H1 (cell line): ENCODE data around the gene TMEM45A. TPM values are rescaled to one million over a fixed set of nuclear protein-coding genes. Genes with fewer than 3 reads are reported as not detected.

ENCODE experiments used
- CTCF ChIA-PET: fragments of 300-600 bp; sonication (Branson Sonifier 250); formaldehyde crosslinking; loops from one replicate; lab custom pipeline; 2021; ENCODE audit not compliant: partially characterized antibody; lab: Charles Lee
- POLR2A ChIA-PET: fragments of 300-600 bp; sonication (Branson Sonifier 250); formaldehyde crosslinking; loops from one replicate; lab custom pipeline; 2021; ENCODE audit warnings: inconsistent platforms; ENCODE audit not compliant: partially characterized antibody; lab: Charles Lee
- DNase-seq, 2 experiments: peaks; one replicate each; pipeline versions ENCODE4 v3.0.0 to v3.0.0-alpha.2; 2010 to 2022; ENCODE audit warnings: low spot score in 2 of 2, low read depth in 1 of 2, mixed read lengths in 1 of 2
- FAIRE-seq: peaks from 2 replicates; lab custom pipeline; 2011; peaks lifted over from hg19 to GRCh38; lab: Jason Lieb, UNC
- H2AFZ ChIP-seq: 2 replicates; pipeline ENCODE4 v1.8.1; 2012; ENCODE audit warnings: low read length, inconsistent platforms
- H2AK5ac ChIP-seq: 2 replicates; pipeline ENCODE4 v1.6.1; 2013; ENCODE audit warnings: low read depth, low read length
- H2BK120ac ChIP-seq: replicated peaks from 2 replicates; pipeline ENCODE3; 2013; ENCODE audit warnings: low read depth, low read length, inconsistent platforms
- H2BK12ac ChIP-seq: 2 replicates; pipeline ENCODE4 v1.6.1; 2013; ENCODE audit warnings: low read depth, low read length
- H2BK15ac ChIP-seq: 2 replicates; pipeline ENCODE4 v1.6.1; 2013; ENCODE audit warnings: low read length
- H2BK20ac ChIP-seq: 2 replicates; pipeline ENCODE4 v1.6.1; 2013; ENCODE audit warnings: low read length
- H2BK5ac ChIP-seq: 2 replicates; pipeline ENCODE4 v1.6.1; 2013; ENCODE audit warnings: low read depth, low read length
- H3K14ac ChIP-seq: 2 replicates; pipeline ENCODE4 v1.6.1; 2013; ENCODE audit warnings: inconsistent platforms; ENCODE audit not compliant: insufficient read length
- H3K18ac ChIP-seq: 2 replicates; pipeline ENCODE4 v1.6.1; 2013; ENCODE audit warnings: low read length; ENCODE audit errors: extremely low read depth
- H3K23ac ChIP-seq: 2 replicates; pipeline ENCODE4 v1.6.1; 2013; ENCODE audit warnings: inconsistent platforms; ENCODE audit not compliant: insufficient read length
- H3K23me2 ChIP-seq: 2 replicates; pipeline ENCODE4 v1.6.1; 2013; ENCODE audit warnings: low read depth, low read length
- H3K27ac ChIP-seq: 2 replicates; pipeline ENCODE4 v1.6.1; 2011; ENCODE audit warnings: low read depth, low read length, inconsistent platforms
- H3K27me3 ChIP-seq, 4 experiments: replicated peaks in 1 of 4; 1 replicate in 1 of 4; 2 replicates in 3 of 4; pipeline versions ENCODE4 v1.6.1 to v1.8.1; 2011 to 2013; ENCODE audit warnings: low read length in 3 of 4, mild to moderate bottlenecking in 3 of 4, inconsistent platforms in 2 of 4, mixed read lengths in 2 of 4, moderate library complexity in 1 of 4; ENCODE audit not compliant: control insufficient read depth in 3 of 4, insufficient read depth in 3 of 4; ENCODE audit errors: extremely low read depth in 1 of 4
- H3K36me3 ChIP-seq, 4 experiments: 2 replicates each; pipeline versions ENCODE4 v1.6.1 to v1.8.1; 2011 to 2013; ENCODE audit warnings: mild to moderate bottlenecking in 4 of 4, low read length in 3 of 4, moderate library complexity in 2 of 4, control low read depth in 1 of 4, inconsistent platforms in 1 of 4; ENCODE audit not compliant: insufficient read depth in 4 of 4, control insufficient read depth in 2 of 4
- H3K4ac ChIP-seq: replicated peaks from 2 replicates; pipeline ENCODE3; 2013; ENCODE audit warnings: low read length, low read depth, mixed read lengths, inconsistent platforms; ENCODE audit not compliant: insufficient read length
- H3K4me1 ChIP-seq, 4 experiments: replicated peaks in 1 of 4; 1 replicate in 1 of 4; 2 replicates in 3 of 4; pipeline versions ENCODE4 v1.6.1 to v1.8.1; 2011 to 2013; ENCODE audit warnings: low read length in 3 of 4, inconsistent platforms in 2 of 4, mixed read lengths in 1 of 4; ENCODE audit not compliant: insufficient read depth in 4 of 4, control insufficient read depth in 3 of 4
- H3K4me2 ChIP-seq, 2 experiments: 2 replicates each; pipeline versions ENCODE4 v1.6.1 to v1.8.1; 2011 to 2013; ENCODE audit warnings: low read depth in 2 of 2, low read length in 2 of 2, control low read depth in 1 of 2, inconsistent platforms in 1 of 2, mild to moderate bottlenecking in 1 of 2; ENCODE audit not compliant: insufficient read depth in 1 of 2
- H3K4me3 ChIP-seq, 4 experiments: fragments of 200-600, 300-600 bp in 1 of 4; sonication (generic), shearing (Covaris generic), sonication (Bioruptor Twin) in 1 of 4; 2 replicates each; pipeline versions ENCODE4 v1.5.1 to v1.8.1; 2011 to 2016; ENCODE audit warnings: low read length in 4 of 4, low read depth in 3 of 4, control low read depth in 2 of 4, inconsistent platforms in 2 of 4, mild to moderate bottlenecking in 2 of 4, mixed read lengths in 1 of 4, moderate library complexity in 1 of 4; ENCODE audit not compliant: insufficient read depth in 2 of 4; ENCODE audit errors: extremely low read depth in 1 of 4
- H3K56ac ChIP-seq: replicated peaks from 2 replicates; pipeline ENCODE3; 2013; ENCODE audit warnings: low read depth, mild to moderate bottlenecking, mixed read lengths, low read length, inconsistent platforms; ENCODE audit not compliant: insufficient read length
- H3K79me1 ChIP-seq: 2 replicates; pipeline ENCODE4 v1.6.1; 2013; ENCODE audit warnings: low read depth, low read length, control low read depth
- H3K79me2 ChIP-seq, 2 experiments: 2 replicates each; pipeline versions ENCODE4 v1.6.1 to v1.8.1; 2012 to 2013; ENCODE audit warnings: low read length in 2 of 2, mild to moderate bottlenecking in 2 of 2, inconsistent platforms in 1 of 2; ENCODE audit not compliant: insufficient read depth in 2 of 2, control insufficient read depth in 1 of 2
- H3K9ac ChIP-seq, 4 experiments: replicated peaks in 1 of 4; 1 replicate in 1 of 4; 2 replicates in 3 of 4; pipeline versions ENCODE4 v1.6.1 to v1.8.1; 2011 to 2013; ENCODE audit warnings: low read depth in 3 of 4, low read length in 3 of 4, control low read depth in 2 of 4, mild to moderate bottlenecking in 2 of 4, moderate library complexity in 2 of 4, inconsistent platforms in 1 of 4; ENCODE audit errors: extremely low read depth in 1 of 4
- H3K9me3 ChIP-seq, 2 experiments: 2 replicates each; pipeline versions ENCODE4 v1.6.1 to v1.8.1; 2012 to 2013; ENCODE audit warnings: mild to moderate bottlenecking in 2 of 2, moderate library complexity in 2 of 2, control low read depth in 1 of 2, inconsistent platforms in 1 of 2, low read depth in 1 of 2, low read length in 1 of 2, mixed read lengths in 1 of 2; ENCODE audit not compliant: insufficient read depth in 2 of 2
- H4K20me1 ChIP-seq, 2 experiments: replicated peaks in 1 of 2; 2 replicates each; pipeline versions ENCODE3 to v1.8.1; 2011 to 2013; ENCODE audit warnings: inconsistent platforms in 2 of 2, low read length in 2 of 2, mild to moderate bottlenecking in 1 of 2; ENCODE audit not compliant: insufficient read depth in 2 of 2, control insufficient read depth in 1 of 2
- H4K5ac ChIP-seq: 2 replicates; pipeline ENCODE4 v1.6.1; 2013; ENCODE audit warnings: low read length, low read depth, mixed read lengths, inconsistent platforms; ENCODE audit not compliant: insufficient read length
- H4K8ac ChIP-seq: 2 replicates; pipeline ENCODE4 v1.8.0; 2013; ENCODE audit warnings: mild to moderate bottlenecking, moderate library complexity, low read length, inconsistent platforms; ENCODE audit not compliant: insufficient read depth; ENCODE audit errors: extremely low read depth
- H4K91ac ChIP-seq: replicated peaks from 2 replicates; pipeline ENCODE3; 2013; ENCODE audit warnings: low read length, mixed read lengths, inconsistent platforms; ENCODE audit not compliant: insufficient read length
- BACH1 ChIP-seq: IDR thresholded peaks from 2 replicates; pipeline ENCODE4 v1.6.1; 2012; ENCODE audit warnings: low read length, improper control_type of control experiment
- BCL11A ChIP-seq, 2 experiments: IDR thresholded peaks; one replicate each; pipeline ENCODE4 v1.6.1; 2011; ENCODE audit warnings: low read depth in 2 of 2, low read length in 2 of 2, mild to moderate bottlenecking in 2 of 2
- CBX8 ChIP-seq: fragments of 300-800, 300-1000 bp; sonication (generic); IDR thresholded peaks from 2 replicates; pipeline ENCODE4 v1.7.1; 2016; ENCODE audit warnings: low read depth, low read length, borderline replicate concordance
- CTCF ChIP-seq, 3 experiments: IDR thresholded peaks; 1 replicate in 2 of 3; 2 replicates in 1 of 3; pipeline versions ENCODE4 v1.5.1 to v1.6.1; 2011; ENCODE audit warnings: low read length in 3 of 3, mild to moderate bottlenecking in 3 of 3, inconsistent platforms in 2 of 3, low read depth in 1 of 3, moderate library complexity in 1 of 3; ENCODE audit not compliant: insufficient read depth in 1 of 3; ENCODE audit errors: control extremely low read depth in 1 of 3
- POLR2AphosphoS5 ChIP-seq: IDR thresholded peaks from 2 replicates; pipeline ENCODE4 v1.6.1; 2011; ENCODE audit warnings: low read depth, low read length
- SIRT6 ChIP-seq: IDR thresholded peaks from one replicate; pipeline ENCODE4 v1.7.1; 2012; ENCODE audit warnings: low read length, inconsistent platforms
- SIX5 ChIP-seq: IDR thresholded peaks from 2 replicates; pipeline ENCODE4 v1.6.1; 2011; ENCODE audit warnings: mild to moderate bottlenecking, low read depth, low read length
- SRF ChIP-seq: IDR thresholded peaks from 2 replicates; pipeline ENCODE4 v1.6.1; 2011; ENCODE audit warnings: mild to moderate bottlenecking, low read depth, low read length, moderate library complexity
- USF2 ChIP-seq: IDR thresholded peaks from 2 replicates; pipeline ENCODE4 v1.6.1; 2011; ENCODE audit warnings: low read length, improper control_type of control experiment
- ZNF274 ChIP-seq: IDR thresholded peaks from 2 replicates; pipeline ENCODE4 v1.7.0; 2012; ENCODE audit warnings: low read length, borderline replicate concordance; ENCODE audit errors: extremely low read depth
- polyA plus RNA-seq, 7 experiments: library from polyadenylated mRNA; depleted of rRNA in 3 of 7; stranded (reverse) in 5 of 7; unstranded in 2 of 7; fragments of >200 nt in 5 of 7; fragments of 200-250 nt in 2 of 7; gene quantifications; 1 replicate in 5 of 7; 2 replicates in 1 of 7; 4 replicates in 1 of 7; pipeline versions ENCODE4 v1.2.1 to v1.2.3, GENCODE V29; 2011 to 2013; ENCODE audit warnings: missing spikeins in 2 of 7, mixed read lengths in 2 of 7
- total RNA-seq: library from RNA; stranded (reverse); fragmentation: NEBNext Ultra II Directional; extraction: Animal tissue kit (Norgen Biotek cat#: 25700); gene quantifications from 2 replicates; pipeline ENCODE4 v1.2.1, GENCODE V29; 2021
- TF ChIP-seq, protein P1 (sequence below): IDR thresholded peaks from 2 replicates; pipeline ENCODE4 v1.6.1; 2012; ENCODE audit warnings: inconsistent platforms

Gene TMEM45A
- total and polyA plus RNA-seq, 2 of the 8 experiments (the other 6 are each of a cell fraction or from before 2014, with no cell fraction given): 12.9 to 14.2 TPM

DNA sequence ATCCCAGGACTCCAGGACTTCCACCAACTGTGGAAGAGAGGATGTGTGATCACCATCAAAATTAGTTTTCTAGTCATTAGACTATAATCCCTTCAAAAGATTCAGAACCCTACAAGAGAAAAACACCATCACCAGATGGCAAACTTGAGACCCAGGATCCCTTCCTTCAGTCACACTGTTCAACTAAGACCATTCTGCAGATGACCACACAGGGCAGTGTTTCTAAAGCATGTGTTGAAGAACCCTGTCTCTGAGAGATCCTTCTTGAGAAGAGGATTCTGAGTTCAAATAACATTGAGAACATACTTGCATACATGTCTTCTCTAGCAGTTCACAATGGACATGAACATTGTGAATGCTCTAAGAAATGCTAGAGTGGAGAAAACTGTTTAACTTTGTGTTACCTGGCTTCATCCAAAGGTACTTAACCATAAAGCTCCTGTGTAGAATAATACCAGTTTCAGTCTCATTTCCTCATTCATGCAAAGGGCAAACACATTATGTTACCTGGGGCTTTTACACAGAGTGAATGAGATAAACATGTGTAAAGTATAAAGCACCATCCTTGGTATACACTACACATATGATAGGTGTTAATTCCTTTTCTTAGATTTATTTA is 114.6 kb downstream of the TMEM45A start:
- no peaks in the 10 kb centered on the region for H3K79me1 ChIP-seq
- H2BK120ac ChIP-seq: no peak overlapping the region
- no peak overlapping the region for H3K18ac ChIP-seq
- H4K20me1 ChIP-seq: no peaks in the 10 kb centered on the region
- H2BK12ac ChIP-seq: no peak overlapping the region
- H3K14ac ChIP-seq: no peak overlapping the region
- FAIRE-seq: no peak
- POLR2A ChIA-PET: no interaction called here
- H3K4me3 ChIP-seq: no peak overlapping the region
- no peak overlapping the region for H3K4ac ChIP-seq
- H2BK20ac ChIP-seq: no peak overlapping the region
- no peak overlapping the region for H4K91ac ChIP-seq
- no peak overlapping the region for H3K23ac ChIP-seq
- H3K79me2 ChIP-seq: no peaks in the 10 kb centered on the region
- peaks cover 0 to 2% (median 2%) of the 10 kb centered on the region in 4 experiments; a peak in 4 of 7 replicates for H3K4me1 ChIP-seq
- no peaks in the 10 kb centered on the region for H3K23me2 ChIP-seq
- H4K8ac ChIP-seq: no peak overlapping the region
- no peak overlapping the region for H2AFZ ChIP-seq
- no peak overlapping the region for H3K27ac ChIP-seq
- no peak overlapping the region for H2BK15ac ChIP-seq
- no peaks in the 10 kb centered on the region for H3K36me3 ChIP-seq
- H3K27me3 ChIP-seq: no peaks in the 10 kb centered on the region
- no peak overlapping the region for H4K5ac ChIP-seq
- no peak overlapping the region for H2AK5ac ChIP-seq
- no peak for DNase-seq
- H2BK5ac ChIP-seq: no peak overlapping the region
- H3K56ac ChIP-seq: no peak overlapping the region
- H3K9ac ChIP-seq: no peak overlapping the region
- no peak overlapping the region for H3K4me2 ChIP-seq
- H3K9me3 ChIP-seq: no peaks in the 10 kb centered on the region
- CTCF ChIA-PET: no interaction called here
- TF ChIP-seq BACH1: no peak
- TF ChIP-seq CTCF (IDR thresholded peaks at IDR 0.05; ENCODE audit: control extremely low read depth in 1 of 3, insufficient read depth in 1 of 3, low read depth in 1 of 3, low read length in 3 of 3): no peak
- TF ChIP-seq POLR2AphosphoS5: no peak
- no peak for TF ChIP-seq SIX5
- TF ChIP-seq USF2: no peak
- TF ChIP-seq, protein P1, sequence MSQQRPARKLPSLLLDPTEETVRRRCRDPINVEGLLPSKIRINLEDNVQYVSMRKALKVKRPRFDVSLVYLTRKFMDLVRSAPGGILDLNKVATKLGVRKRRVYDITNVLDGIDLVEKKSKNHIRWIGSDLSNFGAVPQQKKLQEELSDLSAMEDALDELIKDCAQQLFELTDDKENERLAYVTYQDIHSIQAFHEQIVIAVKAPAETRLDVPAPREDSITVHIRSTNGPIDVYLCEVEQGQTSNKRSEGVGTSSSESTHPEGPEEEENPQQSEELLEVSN: no peak
- no peak for TF ChIP-seq SRF
- no peak for TF ChIP-seq CBX8
- TF ChIP-seq ZNF274: no peak
- no peak for TF ChIP-seq SIRT6
- TF ChIP-seq BCL11A (IDR thresholded peaks at IDR 0.05; ENCODE audit: low read depth in 2 of 2, low read length in 2 of 2): no peak
